Duodenal mucosa (tissue), 2 donors: Measurements from ENCODE around the gene ZC2HC1C.
A peak's percentile ranks its signal among the peaks of the same experiment; 100 is the strongest.

ENCODE experiments used
- H3K27ac ChIP-seq: one replicate; pipeline ENCODE4 v1.7.0; 2013; ENCODE audit warnings: low read depth, low read length
- H3K27me3 ChIP-seq, 2 donors: one replicate each; pipeline ENCODE4 v1.7.0; 2013; ENCODE audit warnings: low read length in 2 of 2, control low read depth in 1 of 2; ENCODE audit not compliant: insufficient read depth in 2 of 2, control insufficient read depth in 1 of 2
- H3K36me3 ChIP-seq, 2 donors: one replicate each; pipeline ENCODE4 v1.7.0; 2013; ENCODE audit warnings: low read length in 2 of 2, control low read depth in 1 of 2; ENCODE audit not compliant: insufficient read depth in 2 of 2, control insufficient read depth in 1 of 2
- H3K4me1 ChIP-seq, 2 donors: one replicate each; pipeline ENCODE4 v1.7.0; 2013; ENCODE audit warnings: low read length in 2 of 2, control low read depth in 1 of 2; ENCODE audit not compliant: insufficient read depth in 2 of 2, control insufficient read depth in 1 of 2
- H3K4me3 ChIP-seq, 2 donors: one replicate each; pipeline ENCODE4 v1.7.0; 2013; ENCODE audit warnings: low read length in 2 of 2, low read depth in 1 of 2
- H3K9ac ChIP-seq, 2 donors: one replicate each; pipeline ENCODE4 v1.7.0; 2013; ENCODE audit warnings: low read length in 2 of 2, low read depth in 1 of 2
- H3K9me3 ChIP-seq, 2 donors: one replicate each; pipeline ENCODE4 v1.7.0; 2013; ENCODE audit warnings: low read length in 2 of 2, control low read depth in 1 of 2; ENCODE audit not compliant: control insufficient read depth in 1 of 2

ZC2HC1C gene

GRCh38 chr14:75051556-75051899 lies 17.9 kb upstream of the ZC2HC1C start:
- peak overlapping the region; percentile 67 to 78 for H3K4me3 ChIP-seq
- peaks cover 9 to 15% of the 10 kb centered on the region in 2 donors for H3K4me1 ChIP-seq
- H3K36me3 ChIP-seq = no peaks in the 10 kb centered on the region
- no peaks in the 10 kb centered on the region for H3K9me3 ChIP-seq
- no peaks in the 10 kb centered on the region for H3K27me3 ChIP-seq
- peak overlapping the region; percentile 82 for H3K27ac ChIP-seq
- peak overlapping the region; percentile 45 to 93 for H3K9ac ChIP-seq

- Histone ChIP-seq H3K27me3 (no peaks in the 10 kb centered on the region), H3K36me3 (no peaks in the 10 kb centered on the region), H3K9ac (no peak overlapping the region), H3K4me1 (peaks cover 9 to 13% of the 10 kb centered on the region in 2 donors), H3K27ac (no peak overlapping the region), H3K4me3 (no peak overlapping the region), H3K9me3 (no peaks in the 10 kb centered on the region)
These were observed 15.8 kb upstream of the ZC2HC1C start for GRCh38 chr14:75053396-75054291.

DNA sequence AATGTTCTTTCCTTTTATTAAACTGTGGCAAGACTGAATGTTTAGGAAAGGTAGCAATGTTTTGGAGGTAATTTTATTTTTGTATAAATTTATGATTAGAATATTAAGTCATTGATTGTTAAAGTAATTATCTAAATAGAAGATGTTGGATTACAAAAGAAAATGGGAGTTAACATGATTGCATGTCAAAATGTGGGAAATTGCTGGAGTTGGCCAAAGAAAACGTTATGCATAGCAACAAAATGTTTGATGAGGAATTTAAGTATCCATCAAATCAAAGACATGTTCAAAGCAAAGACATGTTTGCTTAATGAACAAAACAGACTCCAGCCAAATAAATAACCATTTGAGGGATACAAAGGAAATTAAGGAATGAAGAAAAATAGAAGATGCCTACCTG lies 15.0 kb upstream of the ZC2HC1C start:
- no peak overlapping the region for H3K27ac ChIP-seq
- H3K27me3 ChIP-seq = no peaks in the 10 kb centered on the region
- H3K36me3 ChIP-seq = no peaks in the 10 kb centered on the region
- no peak overlapping the region for H3K9ac ChIP-seq
- peaks cover 8 to 9% of the 10 kb centered on the region in 2 donors for H3K4me1 ChIP-seq
- no peak overlapping the region for H3K4me3 ChIP-seq
- H3K9me3 ChIP-seq = no peaks in the 10 kb centered on the region

DNA sequence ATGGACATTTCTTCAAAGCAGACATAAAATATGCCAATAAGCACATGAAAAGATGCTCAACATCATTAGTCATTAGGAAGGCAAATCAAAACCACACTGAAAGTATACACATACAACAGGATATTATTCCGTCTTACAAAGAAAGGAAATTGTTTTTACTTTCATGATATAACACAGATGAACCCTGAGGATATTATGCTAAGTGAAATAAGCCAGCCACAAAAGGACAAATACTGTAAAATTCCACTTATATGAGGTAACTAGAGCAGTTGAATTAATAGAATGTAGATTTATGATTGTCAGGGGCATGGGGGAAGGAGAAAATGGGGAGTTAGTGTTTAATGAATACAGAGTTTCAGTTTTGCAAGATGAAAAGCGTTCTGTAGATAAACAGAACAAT lies 9.8 kb upstream of the ZC2HC1C start:
- Histone ChIP-seq H3K4me1 (peaks cover 9 to 11% of the 10 kb centered on the region in 2 donors), H3K36me3 (no peaks in the 10 kb centered on the region), H3K9ac (no peak overlapping the region), H3K27ac (no peak overlapping the region), H3K27me3 (no peaks in the 10 kb centered on the region), H3K4me3 (no peak overlapping the region), H3K9me3 (no peaks in the 10 kb centered on the region)

DNA sequence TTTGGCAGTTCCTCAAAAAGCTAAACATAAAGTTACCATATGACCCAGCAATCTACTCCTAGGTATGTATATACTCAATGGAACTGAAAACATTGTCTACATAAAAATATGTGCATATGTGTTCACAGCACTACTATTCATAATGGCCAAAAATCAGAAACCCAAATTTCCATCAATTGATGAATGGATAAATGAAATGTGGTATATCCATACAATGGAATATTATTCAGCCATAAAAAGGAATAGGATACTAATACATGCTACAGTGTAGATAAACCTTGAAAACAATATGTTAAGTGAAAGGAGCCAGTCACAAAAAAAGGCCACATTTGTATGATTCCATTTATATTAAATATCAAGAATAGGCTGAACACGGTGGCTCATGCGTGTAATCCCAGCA lies 9.0 kb upstream of the ZC2HC1C start:
- Histone ChIP-seq H3K27me3 (no peaks in the 10 kb centered on the region), H3K4me1 (peaks cover 9 to 11% of the 10 kb centered on the region in 2 donors), H3K36me3 (no peaks in the 10 kb centered on the region), H3K9ac (no peak overlapping the region), H3K9me3 (no peaks in the 10 kb centered on the region), H3K27ac (no peak overlapping the region), H3K4me3 (no peak overlapping the region)

DNA sequence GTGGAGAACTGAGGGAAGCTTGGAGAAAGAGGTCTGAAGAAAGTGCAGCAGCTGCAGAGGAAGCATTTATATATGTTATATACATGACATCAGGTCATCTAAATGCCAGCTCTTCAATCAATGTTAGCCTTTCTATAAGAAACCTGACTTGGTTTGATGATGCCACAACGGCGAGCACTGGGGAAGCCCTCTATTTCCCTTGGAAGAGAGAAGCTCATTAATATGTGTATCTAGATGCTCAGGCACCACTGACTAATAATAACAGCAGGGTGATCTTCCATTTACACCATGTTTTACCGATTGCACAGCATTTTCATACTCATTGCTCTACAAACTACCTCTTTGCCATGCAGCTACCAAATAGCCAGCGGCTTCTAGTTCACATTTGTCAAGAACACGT lies 6.4 kb upstream of the ZC2HC1C start:
- Histone ChIP-seq H3K36me3 (no peaks in the 10 kb centered on the region), H3K9ac (peak overlapping the region; percentile 74 to 94), H3K4me3 (peak overlapping the region; percentile 85 to 98), H3K9me3 (no peaks in the 10 kb centered on the region), H3K27ac (no peak overlapping the region), H3K4me1 (peaks cover 9 to 11% of the 10 kb centered on the region in 2 donors), H3K27me3 (no peaks in the 10 kb centered on the region)

DNA sequence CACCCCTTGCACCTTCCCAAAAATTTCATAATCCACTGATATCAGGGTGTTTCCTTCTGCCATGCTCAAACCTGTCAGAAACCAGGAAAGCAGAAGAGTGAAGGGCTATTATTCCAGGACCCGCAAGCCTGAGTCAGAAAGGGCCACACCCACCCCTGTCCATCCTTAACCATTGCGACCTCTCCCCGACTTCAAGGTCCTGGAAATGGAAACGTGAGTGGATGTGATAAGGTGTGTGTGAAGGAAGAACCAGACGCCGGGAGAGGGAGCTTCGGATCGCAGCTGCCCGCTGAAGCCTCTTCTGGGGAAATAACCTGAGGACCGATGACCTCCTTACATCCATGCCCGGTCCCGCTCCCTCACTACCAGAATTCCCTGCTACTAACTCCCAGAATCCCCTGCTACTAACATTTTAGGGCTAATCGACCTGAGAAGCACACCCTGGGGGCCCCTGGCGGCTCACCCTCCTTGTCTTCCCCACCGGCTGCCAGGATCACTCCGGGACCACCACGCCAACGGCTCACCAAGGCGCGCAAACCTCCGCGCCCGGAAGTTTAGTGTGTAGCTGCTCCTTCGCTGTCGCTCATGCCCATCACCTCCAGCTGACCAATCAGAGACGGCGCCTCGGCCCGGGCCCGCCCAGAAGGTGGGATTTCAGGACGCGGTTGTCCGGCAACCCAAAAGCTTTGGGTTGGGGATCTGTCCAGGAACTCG lies 5.8 kb upstream of the ZC2HC1C start, which contains the start of gene ACYP1:
Gene ACYP1, minus strand, starts transcription at position 534 of the 714 bp plus-strand sequence. Its CDS starts 471 bp downstream, at position 63.
- no peak within 1 kb of the TSS for H3K27ac ChIP-seq
- H3K4me1 ChIP-seq = peaks cover 11 to 13% of the 10 kb centered on the region in 2 donors

GRCh38 chr14:75064205-75064567 lies 5.3 kb upstream of the ZC2HC1C start:
- Histone ChIP-seq H3K9ac (peak overlapping the region; percentile 74 to 94), H3K9me3 (no peaks in the 10 kb centered on the region), H3K4me3 (peak overlapping the region; percentile 85 to 98)

More for the DNA sequence above, 5.8 kb upstream of the ZC2HC1C start, which contains the start of gene ACYP1:
- Histone ChIP-seq H3K4me3 (peak within 1 kb of the TSS; percentile 85 to 98), H3K9ac (peak within 1 kb of the TSS; percentile 74 to 94), H3K36me3 (no peaks in the 10 kb centered on the region), H3K9me3 (no peaks in the 10 kb centered on the region), H3K27me3 (no peaks in the 10 kb centered on the region)

DNA sequence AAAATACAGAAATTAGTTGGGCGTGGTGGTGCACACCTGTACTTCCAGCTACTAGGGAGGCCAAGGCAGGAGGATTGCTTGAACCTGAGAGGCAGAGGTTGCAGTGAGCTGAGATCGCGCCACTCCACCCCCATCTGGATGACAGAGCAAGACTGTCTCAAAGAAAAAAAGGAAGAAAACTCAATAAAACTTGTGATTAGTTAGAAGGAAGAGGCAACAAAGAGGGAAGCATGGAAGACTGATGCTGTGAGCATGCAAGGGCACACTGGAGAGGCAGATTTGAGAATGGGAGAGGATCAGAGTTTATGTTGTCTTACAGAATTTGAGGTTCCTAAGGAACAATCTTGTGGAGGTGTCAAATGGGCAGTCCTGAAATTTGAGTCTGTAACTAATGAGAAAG lies 2.8 kb upstream of the ZC2HC1C start:
- H3K4me3 ChIP-seq = no peak overlapping the region
- no peak overlapping the region for H3K27ac ChIP-seq
- no peaks in the 10 kb centered on the region for H3K9me3 ChIP-seq
- no peaks in the 10 kb centered on the region for H3K27me3 ChIP-seq
- H3K4me1 ChIP-seq = peaks cover 21 to 31% of the 10 kb centered on the region in 2 donors
- no peak overlapping the region for H3K9ac ChIP-seq
- H3K36me3 ChIP-seq = no peaks in the 10 kb centered on the region

More at GRCh38 chr14:75064205-75064567, 5.3 kb upstream of the ZC2HC1C start:
- Histone ChIP-seq H3K4me1 (peaks cover 11 to 15% of the 10 kb centered on the region in 2 donors), H3K27me3 (no peaks in the 10 kb centered on the region), H3K27ac (no peak overlapping the region), H3K36me3 (no peaks in the 10 kb centered on the region)

DNA sequence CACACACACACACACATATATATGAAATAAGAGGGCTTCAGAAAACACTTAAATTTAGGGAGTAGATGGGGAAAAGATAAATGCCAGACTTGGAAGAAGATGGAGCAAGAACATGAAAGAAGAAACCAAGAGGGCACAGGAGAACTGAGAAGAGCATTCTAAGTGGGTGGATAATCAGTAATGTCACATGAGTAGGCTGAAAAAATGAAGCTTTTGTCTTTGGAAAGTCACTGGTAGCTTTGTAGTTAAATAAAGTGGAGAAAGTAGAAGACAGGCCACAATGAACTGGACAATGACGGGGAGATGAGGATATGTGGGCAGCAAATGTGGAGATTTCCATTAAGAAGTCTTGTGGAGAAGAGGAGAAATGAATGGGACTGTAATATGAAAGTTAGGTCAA lies 2.2 kb upstream of the ZC2HC1C start:
- no peak overlapping the region for H3K27ac ChIP-seq
- peaks cover 21 to 31% of the 10 kb centered on the region in 2 donors for H3K4me1 ChIP-seq

More for the DNA sequence above, 2.2 kb upstream of the ZC2HC1C start:
- H3K4me3 ChIP-seq = no peak overlapping the region
- no peaks in the 10 kb centered on the region for H3K27me3 ChIP-seq
- H3K36me3 ChIP-seq = no peaks in the 10 kb centered on the region
- no peak overlapping the region for H3K9ac ChIP-seq
- H3K9me3 ChIP-seq = no peaks in the 10 kb centered on the region
